Anterior cingulate cortex (tissue), 58 donors: ENCODE data around the gene AKAP6.

Experiments used
- DNase-seq, 58 donors: peaks; one replicate each; lab custom pipeline; 2025; lab: John Stamatoyannopoulos, UW

AKAP6 gene

DNA sequence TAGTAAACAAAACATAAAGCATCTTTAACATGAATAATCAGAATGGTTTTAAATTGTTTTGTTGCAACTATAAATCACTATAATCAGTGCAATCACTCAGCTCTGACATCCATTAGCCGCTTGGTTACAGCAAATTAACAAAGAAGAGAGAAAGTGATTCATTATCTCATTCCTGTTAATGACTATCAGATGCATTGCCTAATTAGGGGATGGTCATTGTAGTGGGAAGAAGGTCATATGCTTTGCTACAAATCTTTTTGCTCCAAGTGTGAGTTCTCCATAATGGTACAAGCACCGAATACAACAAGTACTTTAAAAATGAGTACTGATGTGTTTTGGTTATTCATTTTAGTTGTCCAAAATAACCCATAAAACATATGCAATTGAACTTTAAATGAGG is 272.0 kb downstream of the AKAP6 start:
- no peak for DNase-seq

DNA sequence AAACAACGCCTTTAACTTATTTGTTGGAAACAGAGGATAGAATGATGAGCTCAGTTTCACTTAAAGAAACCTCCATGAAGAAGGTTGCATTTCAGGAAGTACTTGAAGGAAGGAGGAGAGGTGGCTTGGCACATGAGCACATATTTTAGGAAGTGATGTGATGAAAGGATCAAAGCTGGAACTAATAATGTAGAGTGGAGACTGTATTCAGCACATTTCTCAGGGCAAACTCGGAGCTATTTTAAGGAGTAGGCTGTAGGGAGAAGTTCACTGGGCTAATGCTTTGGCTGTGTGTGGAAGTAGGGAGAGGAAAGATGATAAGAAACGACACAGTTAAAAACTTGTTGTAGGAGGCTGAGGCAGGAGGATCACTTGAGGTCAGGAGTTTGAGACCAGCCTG is 272.8 kb downstream of the AKAP6 start:
- DNase-seq: no peak

DNA sequence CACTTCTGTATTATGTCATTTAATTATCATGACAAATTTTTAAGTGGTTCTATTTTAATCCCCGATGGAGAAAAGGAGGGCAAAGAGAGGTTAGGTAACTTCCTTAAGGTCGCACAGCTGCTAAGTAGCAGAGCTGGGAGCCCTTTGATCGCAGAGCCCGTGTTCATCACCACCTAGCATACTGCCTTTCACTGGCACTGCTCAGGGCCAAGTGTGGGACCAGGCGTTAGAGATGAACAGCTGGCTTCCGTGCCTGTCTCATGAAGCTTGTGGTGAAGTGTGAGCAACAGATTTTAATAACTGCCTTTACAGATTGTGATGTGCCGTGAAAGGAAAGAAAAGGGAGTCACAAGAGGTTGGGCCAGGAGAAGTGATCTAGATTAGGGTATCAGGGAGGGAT is 273.6 kb downstream of the AKAP6 start:
- peak in 3 of 58 donors; percentile 2 to 10 (median 2) for DNase-seq

- DNase-seq: no peak
These were observed 275.0 kb downstream of the AKAP6 start for GRCh38 chr14:32603992-32604565.

- DNase-seq: no peak
These were observed 277.2 kb downstream of the AKAP6 start for GRCh38 chr14:32606301-32606700.

DNA sequence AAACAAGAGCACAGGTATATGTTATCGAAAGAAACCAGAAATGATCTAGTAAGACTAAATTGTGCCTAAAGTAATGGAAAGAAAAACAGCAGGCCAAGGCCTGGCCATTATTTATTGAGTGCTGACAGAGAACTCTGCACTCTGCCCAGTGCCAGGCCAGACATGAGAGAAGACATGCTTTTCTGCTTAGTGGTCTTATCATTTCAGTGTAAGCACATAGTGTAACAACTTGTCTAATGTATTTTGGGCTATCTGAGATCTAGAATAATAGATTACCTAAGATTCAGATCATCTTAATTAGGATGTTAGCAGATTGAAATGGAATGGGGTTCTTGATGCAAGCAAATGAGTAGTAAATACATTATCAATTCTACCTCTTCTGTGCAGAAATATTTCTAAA is 278.3 kb downstream of the AKAP6 start:
- DNase-seq: no peak

DNA sequence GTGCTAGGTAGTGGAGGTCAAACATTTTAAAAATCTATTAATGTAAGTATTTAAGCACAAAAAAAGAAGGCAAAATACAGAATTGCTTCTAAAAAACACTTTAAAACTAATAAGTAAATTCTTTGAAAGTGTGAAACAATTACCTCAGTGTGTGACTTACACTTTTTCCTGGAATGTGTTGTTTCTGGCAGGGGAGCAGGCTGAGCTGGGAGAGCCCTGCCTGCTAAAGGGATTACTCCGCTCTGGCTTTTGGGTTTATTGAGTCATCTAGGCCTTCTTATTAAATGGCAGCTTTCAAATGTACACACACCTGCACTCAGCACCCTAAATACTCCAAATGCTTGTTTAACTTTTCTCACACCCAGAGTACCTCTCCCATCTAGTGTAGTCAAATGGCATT is 279.8 kb downstream of the AKAP6 start:
- no peak for DNase-seq

DNA sequence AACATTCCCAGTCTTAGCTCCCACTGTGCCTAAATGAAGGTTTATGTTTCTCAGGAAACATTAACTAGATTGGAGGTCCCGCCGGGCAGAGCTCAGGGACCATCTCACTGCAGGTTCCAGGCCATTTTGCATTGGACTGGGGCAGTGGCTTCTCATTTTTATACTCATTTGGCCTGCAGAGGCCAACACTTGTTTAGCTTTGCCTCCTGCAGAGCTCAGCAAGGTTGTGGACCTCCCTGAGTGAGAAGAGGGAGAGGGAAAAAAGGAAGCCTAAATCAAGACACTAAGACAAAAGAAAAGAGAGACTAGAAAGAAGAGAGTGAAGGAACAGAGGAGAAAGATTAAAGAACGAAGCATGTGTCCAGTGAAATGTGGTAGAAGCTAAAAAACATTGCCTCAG is 280.3 kb downstream of the AKAP6 start:
- no peak for DNase-seq

DNA sequence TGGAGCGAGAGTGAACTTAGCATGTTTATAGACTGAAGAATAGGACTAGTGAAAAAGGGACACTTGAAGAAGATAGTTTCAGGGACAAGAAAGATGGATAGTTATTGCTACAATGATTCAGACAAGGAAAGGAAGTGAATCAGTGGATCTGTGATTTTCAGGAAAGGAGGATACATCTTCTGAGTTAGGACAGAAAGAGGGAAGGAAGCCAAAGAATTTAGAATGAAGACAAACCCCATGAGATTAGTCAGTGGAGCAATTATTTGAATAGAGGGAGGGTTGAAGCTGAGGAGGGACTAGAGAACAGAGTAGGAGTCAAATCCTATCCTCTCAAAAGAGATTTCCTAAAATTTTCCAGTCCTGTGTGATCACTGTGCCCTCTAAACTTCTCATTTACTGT is 282.7 kb downstream of the AKAP6 start:
- DNase-seq: no peak

GRCh38 chr14:32618991-32619390 is 289.9 kb downstream of the AKAP6 start:
- DNase-seq: no peak

DNA sequence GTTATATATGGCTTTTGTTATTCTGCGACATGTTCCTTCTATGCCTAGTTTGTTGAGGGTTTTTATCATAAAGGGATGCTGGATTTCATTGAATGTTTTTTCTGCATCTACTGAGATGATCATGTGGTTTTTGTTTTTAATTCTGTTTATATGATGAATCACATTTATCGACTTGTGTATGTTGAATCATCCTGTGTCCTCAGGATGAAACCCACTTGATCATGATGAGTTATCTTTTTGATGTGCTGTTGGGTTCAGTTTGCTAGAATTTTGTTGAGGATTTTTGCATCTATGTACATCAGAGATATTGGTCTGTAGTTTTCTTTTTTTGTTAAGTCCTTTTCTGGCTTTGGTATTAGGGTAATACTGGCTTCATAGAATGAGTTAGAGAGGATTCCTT is 291.2 kb downstream of the AKAP6 start:
- no peak for DNase-seq

- DNase-seq: no peak
These were observed 291.6 kb downstream of the AKAP6 start for GRCh38 chr14:32620724-32621123.

- no peak for DNase-seq
These were observed 292.5 kb downstream of the AKAP6 start for GRCh38 chr14:32621585-32621984.

GRCh38 chr14:32622742-32623141 is 293.6 kb downstream of the AKAP6 start:
- DNase-seq: no peak

DNA sequence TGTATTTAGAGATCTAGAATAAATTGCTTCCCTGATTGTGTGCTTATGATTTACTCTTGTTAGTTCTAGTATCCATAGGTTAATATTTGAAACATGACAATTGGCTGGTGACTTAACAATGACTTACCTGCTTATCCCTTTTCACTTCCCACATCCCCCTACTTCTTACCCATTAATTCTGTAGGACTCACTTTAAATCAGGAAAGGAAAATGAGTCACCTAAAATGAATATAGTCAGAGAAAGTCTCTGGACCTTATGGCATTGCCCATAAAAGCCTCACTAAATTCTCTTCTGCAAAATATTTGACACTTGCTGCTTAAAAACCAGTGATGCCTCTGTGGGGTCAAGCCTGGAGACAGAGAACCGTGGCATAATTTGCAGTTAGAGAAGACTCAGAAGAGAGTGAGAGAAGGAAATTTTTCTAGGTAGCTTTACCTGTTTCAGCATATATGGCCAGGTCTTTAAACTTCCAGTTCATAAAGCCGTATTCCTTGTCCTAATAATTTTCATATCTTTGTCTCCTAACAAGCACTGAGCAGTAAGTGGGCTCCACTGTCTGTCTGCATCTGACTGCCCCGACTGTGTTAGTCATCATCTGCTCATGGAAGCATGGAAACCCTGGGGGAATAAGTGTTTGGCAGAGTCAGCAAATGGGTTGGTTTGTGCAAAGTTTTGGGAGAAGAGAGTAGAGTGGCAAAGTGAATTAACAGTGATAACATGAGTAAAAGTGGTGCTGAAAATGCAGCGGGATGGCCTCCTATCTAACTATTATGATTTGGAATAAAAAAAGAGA is 294.4 kb downstream of the AKAP6 start:
- no peak for DNase-seq

- DNase-seq: no peak
These were observed 296.1 kb downstream of the AKAP6 start for GRCh38 chr14:32625211-32625610.

DNA sequence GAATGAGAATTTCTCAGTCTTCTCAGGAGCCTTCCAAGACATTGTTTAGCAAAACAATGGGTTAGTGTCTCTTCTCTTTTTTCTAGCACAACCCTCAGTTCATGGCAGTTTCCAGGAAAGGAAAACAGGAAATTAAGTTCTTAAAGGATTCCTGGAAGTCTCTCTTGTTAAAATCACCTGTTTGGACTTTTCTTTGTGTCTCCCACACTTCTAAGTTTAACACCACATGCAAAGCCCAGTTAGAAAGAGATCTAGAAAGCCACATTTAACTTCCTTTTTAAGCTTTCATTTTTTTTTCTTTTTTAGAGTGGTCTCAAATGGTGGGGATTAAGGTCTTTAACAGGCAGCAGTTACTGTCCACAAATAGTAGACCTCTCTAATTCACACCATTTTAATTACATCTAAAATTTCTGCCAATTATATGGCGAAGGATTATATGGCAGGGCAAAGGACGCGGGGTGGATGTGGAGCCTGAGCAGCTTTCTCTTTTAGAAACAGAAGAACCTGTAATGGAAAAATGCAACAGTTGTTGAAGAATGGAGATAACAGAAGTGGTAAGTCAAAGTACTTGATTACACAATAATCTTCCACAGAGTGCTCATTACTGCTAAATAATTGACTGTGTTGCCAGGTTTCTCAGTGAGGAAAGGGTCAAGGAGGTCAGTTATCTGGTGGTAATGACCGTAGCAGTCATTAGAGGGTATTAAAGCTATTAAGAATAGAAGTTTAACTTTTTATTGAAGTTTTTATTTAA is 298.6 kb downstream of the AKAP6 start:
- no peak for DNase-seq

DNA sequence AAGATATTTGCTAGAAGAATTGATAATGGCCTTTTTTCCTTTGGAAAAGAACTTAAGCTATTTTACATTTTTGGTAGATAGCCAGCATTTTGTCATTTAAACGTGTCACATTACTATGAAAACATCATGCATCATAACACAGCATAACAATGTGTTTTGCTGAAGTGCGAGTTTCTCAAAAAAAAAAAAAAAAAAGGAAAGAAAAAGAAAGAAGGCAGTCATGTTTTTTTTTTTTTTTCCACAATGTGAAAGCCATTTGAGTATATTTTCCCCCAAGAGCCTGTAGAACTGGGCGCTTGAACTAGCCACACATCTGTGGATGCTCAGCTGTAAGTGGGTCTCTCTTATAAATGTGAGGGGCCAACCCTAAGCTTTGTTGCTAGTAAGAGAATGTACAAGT is 300.1 kb downstream of the AKAP6 start:
- no peak for DNase-seq

GRCh38 chr14:32630701-32631100 is 301.6 kb downstream of the AKAP6 start:
- no peak for DNase-seq

DNA sequence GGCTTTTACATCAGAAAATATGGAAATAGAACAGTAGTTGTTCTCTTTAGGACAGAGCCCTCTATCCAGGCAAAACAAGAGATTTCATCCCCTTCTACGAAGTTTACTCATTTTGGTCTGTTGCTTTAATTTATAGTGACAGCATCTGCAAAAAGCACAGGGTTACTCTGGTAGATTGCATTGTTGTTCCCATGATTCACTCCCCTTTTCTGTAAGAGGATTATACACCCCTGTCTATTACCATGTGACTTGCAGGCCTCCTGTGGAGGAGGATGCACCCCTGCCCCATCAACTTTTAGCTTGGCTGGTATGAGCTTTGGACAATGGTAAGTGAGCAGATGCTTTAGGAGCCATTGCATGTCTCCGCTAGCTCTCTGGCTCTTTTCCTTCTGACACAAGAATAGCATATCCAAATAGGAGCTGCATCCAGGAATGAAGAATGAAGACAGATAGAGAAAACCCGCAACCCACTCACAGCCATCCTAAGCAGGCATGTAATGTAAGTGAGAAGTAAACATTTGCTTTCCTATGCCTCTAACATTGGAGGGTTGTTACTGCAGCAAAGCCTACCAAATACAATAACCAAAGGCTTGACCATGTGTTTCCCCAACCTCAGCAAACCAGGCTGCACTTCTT is 304.2 kb downstream of the AKAP6 start:
- DNase-seq: peak in 10 of 58 donors; percentile 3 to 39 (median 12)

DNA sequence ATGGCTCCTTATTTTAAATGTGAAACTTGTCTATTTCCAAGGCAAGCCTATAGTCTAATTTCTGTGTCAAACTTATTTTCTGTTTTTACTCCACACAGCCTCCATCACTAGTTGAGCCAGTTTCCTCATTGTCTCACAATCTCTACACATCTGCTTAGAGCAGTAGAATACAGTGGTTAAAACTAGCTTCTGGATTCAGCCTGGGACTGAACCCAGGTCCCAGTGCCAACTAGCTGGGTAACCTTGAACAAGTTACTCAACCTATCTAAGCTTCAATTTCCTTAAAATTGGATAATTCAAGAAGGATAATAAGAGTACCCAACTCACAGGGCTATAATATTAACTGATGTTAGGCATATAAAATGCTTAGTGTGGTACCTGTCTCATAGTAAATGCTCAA is 304.8 kb downstream of the AKAP6 start:
- no peak for DNase-seq
